Fibroblast of skin of scalp (primary cell): ENCODE results near the gene LPA.

ENCODE experiments used
- DNase-seq: peaks from one replicate; pipeline ENCODE4 v3.0.0-alpha.2; 2013

LPA gene

GRCh38 chr6:160519603-160520042 is 144.5 kb downstream of the LPA start:
- no peak for DNase-seq

- no peak for DNase-seq
These were observed 144.9 kb downstream of the LPA start for GRCh38 chr6:160519133-160519532.

DNA sequence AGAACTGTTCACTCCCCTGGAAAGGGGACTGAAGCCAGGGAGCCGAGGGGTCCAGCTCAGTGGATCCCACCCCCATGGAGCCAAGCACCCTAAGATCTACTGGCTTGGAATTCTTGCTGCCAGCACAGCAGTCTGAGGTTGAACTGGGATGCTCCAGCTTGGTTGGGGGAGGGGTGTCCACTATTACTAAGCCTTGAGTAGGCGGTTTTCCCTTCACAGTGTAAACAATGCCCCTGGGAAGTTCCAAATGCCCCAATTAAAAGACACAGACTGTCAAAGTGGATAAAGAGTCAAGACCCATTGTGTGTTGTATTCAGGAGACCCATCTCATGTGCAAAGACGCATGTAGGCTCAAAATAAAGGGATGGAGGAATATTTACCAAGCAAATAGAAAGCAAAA is 150.2 kb downstream of the LPA start:
- DNase-seq: no peak

- no peak for DNase-seq
These were observed 153.0 kb downstream of the LPA start for GRCh38 chr6:160510976-160511617.

- peak; percentile 31 for DNase-seq
These were observed 153.9 kb downstream of the LPA start for GRCh38 chr6:160510199-160510598.

- DNase-seq: no peak
These were observed 154.5 kb downstream of the LPA start for GRCh38 chr6:160509610-160510009.

- DNase-seq: peak; percentile 25
These were observed 155.5 kb downstream of the LPA start for GRCh38 chr6:160508599-160508998.

DNA sequence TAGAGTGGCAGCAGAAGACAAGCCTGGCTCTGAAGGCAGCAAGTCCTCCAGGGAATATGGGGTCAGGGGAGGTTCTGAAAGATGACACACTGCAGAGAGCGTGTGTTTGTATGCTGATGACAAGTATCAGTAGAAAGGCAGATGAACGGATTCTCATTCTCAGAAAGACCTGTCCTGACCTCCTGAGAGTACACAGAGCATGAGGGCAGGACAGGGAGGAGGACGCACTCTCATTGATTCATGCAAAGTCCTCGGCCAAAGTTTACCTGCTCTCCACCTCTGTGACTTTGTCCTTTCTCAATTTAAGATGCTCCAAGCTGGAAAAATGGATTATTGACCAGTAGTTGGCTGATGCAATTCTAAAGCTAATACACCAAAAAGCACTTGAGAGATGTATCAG is 156.7 kb downstream of the LPA start:
- peak; percentile 3 for DNase-seq

GRCh38 chr6:160505970-160506369 is 158.1 kb downstream of the LPA start:
- peak; percentile 26 for DNase-seq

- no peak for DNase-seq
These were observed 163.4 kb downstream of the LPA start for GRCh38 chr6:160500639-160501038.

DNA sequence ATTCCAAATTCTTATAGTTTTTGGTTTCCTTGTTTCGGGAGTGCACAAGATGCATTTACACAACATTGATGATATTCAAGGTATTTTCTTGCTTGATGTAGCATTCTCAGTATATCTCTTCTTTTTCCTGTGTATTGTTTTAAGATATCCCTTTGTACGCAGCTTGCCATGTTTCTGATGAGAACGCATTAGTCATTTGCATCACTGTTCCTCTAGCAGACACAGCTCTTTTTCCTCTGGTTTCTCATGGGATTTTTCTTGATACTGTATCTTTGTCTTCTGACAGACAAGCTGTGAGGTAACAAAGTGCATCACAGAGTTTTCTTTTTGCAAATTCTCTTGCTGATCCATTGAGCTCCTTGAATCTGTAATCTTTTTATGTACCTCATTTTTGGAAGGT is 169.5 kb downstream of the LPA start:
- no peak for DNase-seq

- DNase-seq: no peak
These were observed 175.0 kb downstream of the LPA start for GRCh38 chr6:160489091-160489490.

- no peak for DNase-seq
These were observed 177.0 kb downstream of the LPA start for GRCh38 chr6:160487116-160487515.
